ENCODE data around the gene CDCA7L.

The CDCA7L gene

DNA sequence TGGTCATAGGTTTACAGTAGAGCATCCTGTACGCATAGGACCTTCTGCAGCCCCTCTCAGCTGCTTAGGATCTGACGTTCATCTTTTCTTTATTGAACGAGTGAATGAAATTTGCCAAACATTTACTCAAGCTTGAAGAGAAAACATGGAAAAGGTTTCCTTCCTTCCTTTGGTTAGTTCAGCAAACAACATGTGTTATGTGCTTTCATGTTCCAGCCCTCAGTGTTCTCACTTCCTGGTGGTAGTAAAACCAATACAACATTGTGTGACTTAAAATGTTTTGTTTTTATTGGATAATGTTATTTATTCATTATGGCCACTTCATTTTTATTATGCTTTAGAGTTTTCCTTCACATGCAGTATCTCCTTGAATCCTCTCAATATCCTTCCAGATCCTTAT is 1.4 kb upstream of the CDCA7L start:
- no peaks in the 10 kb centered on the region for H3K9me3 ChIP-seq (replicated peaks in 1 of 11)
- no peak overlapping the region for H3K4me3 ChIP-seq
- H3K27me3 ChIP-seq = no peaks in the 10 kb centered on the region
- no peak overlapping the region for H3K9ac ChIP-seq
- H3K36me3 ChIP-seq = no peaks in the 10 kb centered on the region
- peak overlapping the region; percentile 76 to 97 (median 90); a peak in 21 of 22 replicates for H3K4me2 ChIP-seq
- H3K4me1 ChIP-seq = peaks cover 36 to 54% (median 51%) of the 10 kb centered on the region in 10 experiments
- peaks cover 0 to 6% (median 0%) of the 10 kb centered on the region in 11 experiments; a peak in 3 of 22 replicates for H4K20me1 ChIP-seq
- no peak overlapping the region for H3K27ac ChIP-seq
- TF ChIP-seq Cebpa-rat (IDR thresholded peaks at IDR 0.05) = no peak

DNA sequence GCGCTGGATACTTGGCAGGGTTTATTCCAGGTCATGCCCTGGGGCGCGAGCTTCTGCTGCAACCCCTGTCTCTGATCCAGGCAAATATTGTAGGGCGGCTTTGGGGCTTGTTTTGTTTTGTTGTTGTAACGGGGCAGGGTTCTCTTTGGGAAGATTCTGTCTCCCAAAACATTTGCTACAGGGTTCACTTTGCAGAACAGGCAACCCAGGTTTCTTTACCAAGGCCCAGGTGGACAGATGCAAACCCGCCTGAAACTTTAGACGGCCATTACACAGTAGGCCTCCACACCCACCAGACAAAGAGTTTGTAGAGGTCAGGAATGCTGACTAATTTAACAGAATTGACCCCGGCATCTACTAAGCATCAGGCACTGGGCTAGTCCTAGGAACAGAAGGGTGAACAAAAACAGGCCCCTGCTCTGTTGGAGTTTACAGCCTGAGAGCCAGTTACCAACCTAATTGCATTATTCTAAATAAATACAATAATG is 567 bp upstream of the CDCA7L start:
- Histone ChIP-seq H3K36me3 (no peaks in the 10 kb centered on the region), H3K4me2 (peak overlapping the region; percentile 76 to 97 (median 90)), H3K27me3 (no peaks in the 10 kb centered on the region), H3K27ac (peak overlapping the region; percentile 90 to 98 (median 95)), H4K20me1 (peaks cover 0 to 9% (median 0%) of the 10 kb centered on the region in 11 experiments; a peak in 4 of 22 replicates), H3K9ac (peak overlapping the region; percentile 88 to 98 (median 93)), H3K4me1 (peaks cover 44 to 62% (median 58%) of the 10 kb centered on the region in 10 experiments), H3K4me3 (peak overlapping the region; percentile 78 to 89 (median 82)), H3K9me3 (replicated peaks in 1 of 11) (no peaks in the 10 kb centered on the region)
- TF ChIP-seq Cebpa-rat (IDR thresholded peaks at IDR 0.05) = no peak

DNA sequence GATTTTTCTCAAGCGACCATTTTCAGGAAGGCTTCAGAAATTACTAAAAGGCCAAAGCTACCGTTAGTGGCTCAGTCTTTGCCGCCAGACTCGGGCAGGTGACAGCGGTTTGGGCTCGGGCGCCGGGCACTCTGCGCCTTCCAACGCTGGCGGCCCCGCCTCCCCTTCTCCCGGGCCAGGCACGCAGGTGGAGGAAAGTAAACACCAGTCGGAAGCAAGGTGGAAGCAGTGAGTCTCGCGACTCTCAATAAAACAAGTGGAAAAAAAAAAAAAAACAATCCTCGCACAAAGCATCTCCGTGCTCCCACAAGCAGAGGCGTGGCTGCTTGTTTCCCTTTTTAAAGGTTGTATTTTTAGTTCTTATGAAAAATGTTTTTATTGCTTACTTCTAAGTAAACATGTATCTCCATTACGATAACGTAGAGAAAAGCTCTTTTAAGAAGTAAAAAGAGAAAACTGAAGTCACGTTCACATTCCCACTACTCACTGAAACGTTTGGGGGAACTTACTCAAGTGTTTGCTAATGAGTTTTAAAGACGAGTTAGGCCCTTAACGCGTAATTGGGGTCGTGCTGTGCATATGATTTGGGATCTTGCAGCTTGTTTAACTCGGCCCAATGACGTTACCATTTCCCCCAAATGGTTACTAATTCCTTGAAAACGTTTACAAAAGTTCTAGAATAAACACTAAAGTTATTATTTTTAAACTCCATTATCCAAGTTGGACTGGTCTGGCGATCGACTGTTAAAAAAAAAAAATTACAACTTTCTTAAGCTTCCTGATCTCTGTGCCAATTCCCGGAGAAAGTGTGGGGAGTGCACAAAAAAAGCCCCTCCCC is 864 bp downstream of the CDCA7L start:
- peaks cover 0 to 22% (median 0%) of the 10 kb centered on the region in 11 experiments; a peak in 4 of 22 replicates for H4K20me1 ChIP-seq
- peaks cover 0 to 10% (median 5%) of the 10 kb centered on the region in 11 experiments; a peak in 6 of 22 replicates for H3K36me3 ChIP-seq
- no peaks in the 10 kb centered on the region for H3K9me3 ChIP-seq (replicated peaks in 1 of 11)
- peaks cover 57 to 76% (median 73%) of the 10 kb centered on the region in 10 experiments for H3K4me1 ChIP-seq
- peak overlapping the region; percentile 76 to 97 (median 90) for H3K4me2 ChIP-seq
- H3K27me3 ChIP-seq = no peaks in the 10 kb centered on the region
- TF ChIP-seq Cebpa-rat (IDR thresholded peaks at IDR 0.05) = no peak
- H3K4me3 ChIP-seq = peak overlapping the region; percentile 78 to 89 (median 82)
- peak overlapping the region; percentile 88 to 98 (median 93) for H3K9ac ChIP-seq
- H3K27ac ChIP-seq = peak overlapping the region; percentile 90 to 98 (median 95)

DNA sequence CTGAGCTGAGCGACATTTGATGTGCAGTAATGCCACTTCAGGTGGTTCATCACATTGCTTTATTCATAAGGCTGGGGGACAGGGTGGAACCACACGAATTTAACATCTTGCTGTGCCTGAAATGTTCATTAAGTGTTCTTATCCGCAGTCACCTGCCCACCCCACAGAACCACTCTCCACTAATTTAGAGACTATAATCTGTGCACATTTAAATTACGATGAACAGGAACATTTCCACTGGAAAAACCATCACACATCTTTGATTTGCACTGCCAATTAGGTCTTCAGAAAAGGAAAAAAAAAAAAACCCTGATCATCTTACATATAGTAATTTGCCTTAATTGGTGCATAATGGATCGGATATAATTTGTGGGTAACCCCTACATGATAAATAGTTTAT is 2.3 kb downstream of the CDCA7L start:
- Histone ChIP-seq H3K36me3 (peaks cover 2 to 24% (median 16%) of the 10 kb centered on the region in 11 experiments; a peak in 18 of 22 replicates), H3K4me1 (peaks cover 63 to 86% (median 85%) of the 10 kb centered on the region in 10 experiments), H3K9me3 (replicated peaks in 1 of 11) (peaks cover 0 to 6% (median 5%) of the 10 kb centered on the region in 11 experiments; a peak in 15 of 22 replicates), H3K27me3 (no peaks in the 10 kb centered on the region), H3K27ac (peak overlapping the region in 3 of 11 experiments; percentile 67 to 95 (median 80); a peak in 3 of 22 replicates), H3K4me2 (peak overlapping the region; percentile 76 to 97 (median 90)), H3K9ac (peak overlapping the region in 8 of 11 experiments; percentile 88 to 98 (median 93); a peak in 13 of 22 replicates), H4K20me1 (peaks cover 0 to 35% (median 0%) of the 10 kb centered on the region in 11 experiments; a peak in 4 of 22 replicates), H3K4me3 (peak overlapping the region in 6 of 10 experiments; percentile 11 to 89 (median 81); a peak in 7 of 20 replicates)
- no peak for TF ChIP-seq Cebpa-rat (IDR thresholded peaks at IDR 0.05)

DNA sequence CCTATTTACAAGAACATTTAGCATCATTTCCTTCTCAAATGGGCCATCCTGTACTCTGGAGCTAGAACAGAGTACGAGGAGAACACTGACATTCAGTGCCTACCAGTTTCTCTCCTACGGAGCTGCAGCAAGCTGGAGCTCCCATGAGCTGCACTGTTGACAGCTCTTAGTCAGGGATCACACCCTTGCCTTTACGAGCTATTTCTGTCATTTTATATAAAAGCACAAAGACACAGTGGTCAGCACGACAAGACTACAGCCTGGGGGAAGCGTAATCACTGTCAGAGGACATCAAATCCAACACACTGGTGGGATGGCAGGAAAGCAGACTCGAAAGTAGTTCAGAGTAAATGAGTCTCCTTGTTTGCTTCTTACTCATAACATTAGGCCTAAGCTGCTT is 2.7 kb downstream of the CDCA7L start:
- Histone ChIP-seq H4K20me1 (peaks cover 0 to 35% (median 0%) of the 10 kb centered on the region in 11 experiments; a peak in 4 of 22 replicates), H3K9me3 (replicated peaks in 1 of 11) (peaks cover 0 to 11% (median 9%) of the 10 kb centered on the region in 11 experiments; a peak in 18 of 22 replicates), H3K4me3 (peak overlapping the region in 6 of 10 experiments; percentile 0 to 83 (median 7); a peak in 5 of 20 replicates), H3K36me3 (peaks cover 7 to 29% (median 21%) of the 10 kb centered on the region in 11 experiments; a peak in 21 of 22 replicates), H3K27ac (peak overlapping the region in 6 of 11 experiments; percentile 41 to 95 (median 68); a peak in 10 of 22 replicates), H3K4me1 (peaks cover 63 to 82% (median 80%) of the 10 kb centered on the region in 10 experiments), H3K27me3 (no peaks in the 10 kb centered on the region), H3K9ac (peak overlapping the region in 8 of 11 experiments; percentile 9 to 94 (median 44); a peak in 14 of 22 replicates), H3K4me2 (peak overlapping the region; percentile 76 to 97 (median 90))
- TF ChIP-seq Cebpa-rat (IDR thresholded peaks at IDR 0.05) = no peak

DNA sequence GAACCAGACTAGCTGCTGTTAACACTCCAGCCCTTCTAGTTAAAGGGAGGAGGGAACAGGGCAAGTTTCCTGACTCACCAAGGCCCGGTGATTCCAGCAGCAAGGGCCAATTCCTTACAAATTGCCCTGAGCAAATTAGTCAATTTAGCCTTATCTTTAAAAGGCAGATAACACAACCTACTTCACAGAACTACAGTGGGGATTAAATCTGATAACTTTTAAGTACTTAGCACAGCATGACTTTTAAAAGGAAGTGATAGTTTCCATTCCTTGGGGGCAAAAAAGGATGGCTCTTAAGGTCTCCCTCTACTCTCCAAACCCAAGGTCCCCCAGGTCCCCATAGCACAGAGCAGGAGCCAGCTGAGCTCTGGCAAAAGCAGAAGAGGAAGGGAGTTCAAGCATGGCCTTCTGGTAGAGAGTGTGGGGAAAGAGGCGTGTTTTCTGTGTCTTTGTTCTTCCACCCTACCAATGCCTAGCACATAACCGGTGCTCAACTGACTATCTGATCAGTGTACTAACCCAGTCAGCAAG is 4.0 kb downstream of the CDCA7L start:
- Histone ChIP-seq H3K27me3 (no peaks in the 10 kb centered on the region), H3K27ac (peak overlapping the region in 9 of 11 experiments; percentile 21 to 95 (median 67); a peak in 18 of 22 replicates), H3K9ac (peak overlapping the region in 8 of 11 experiments; percentile 27 to 94 (median 39); a peak in 13 of 22 replicates), H3K4me2 (peak overlapping the region; percentile 74 to 97 (median 90)), H3K36me3 (peaks cover 19 to 42% (median 34%) of the 10 kb centered on the region in 11 experiments), H3K4me3 (peak overlapping the region in 2 of 10 experiments; percentile 4 to 28; a peak in 3 of 20 replicates), H3K9me3 (replicated peaks in 1 of 11) (peaks cover 12 to 24% (median 22%) of the 10 kb centered on the region in 11 experiments), H3K4me1 (peaks cover 58 to 69% (median 67%) of the 10 kb centered on the region in 10 experiments), H4K20me1 (peaks cover 0 to 35% (median 0%) of the 10 kb centered on the region in 11 experiments; a peak in 4 of 22 replicates)
- no peak for TF ChIP-seq Cebpa-rat (IDR thresholded peaks at IDR 0.05)

DNA sequence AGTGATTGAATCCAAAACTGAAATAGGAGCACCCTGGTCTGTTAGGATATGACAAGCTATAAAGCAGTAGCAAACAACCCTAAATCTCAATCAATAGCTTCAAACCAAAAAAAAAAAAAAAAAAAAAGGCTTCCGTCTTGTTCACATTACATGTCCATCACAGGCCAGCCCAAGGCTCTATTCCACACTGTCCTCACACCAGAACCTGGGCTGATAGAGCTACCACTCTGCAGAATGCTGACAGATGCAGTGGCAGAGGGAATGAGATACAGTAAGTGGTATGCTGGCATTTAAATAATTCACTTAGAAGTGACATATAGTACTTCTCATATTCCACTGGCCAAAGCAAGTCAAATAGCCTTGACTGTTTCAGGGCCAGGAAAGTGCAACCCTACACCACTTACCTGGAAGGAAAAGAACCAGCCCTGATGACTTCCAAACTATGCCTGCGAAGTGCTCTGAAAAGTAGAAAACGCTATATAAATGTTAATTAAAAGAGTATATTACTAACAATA is 5.8 kb downstream of the CDCA7L start:
- peak overlapping the region in 2 of 11 experiments; percentile 1 to 4; a peak in 3 of 22 replicates for H3K9ac ChIP-seq
- peak overlapping the region; percentile 11 to 97 (median 87); a peak in 21 of 22 replicates for H3K4me2 ChIP-seq
- peaks cover 25 to 58% (median 48%) of the 10 kb centered on the region in 11 experiments for H3K36me3 ChIP-seq

More for the DNA sequence above, 5.8 kb downstream of the CDCA7L start:
- Histone ChIP-seq H3K4me3 (no peak overlapping the region), H3K4me1 (peaks cover 51 to 69% (median 61%) of the 10 kb centered on the region in 10 experiments), H3K9me3 (replicated peaks in 1 of 11) (peaks cover 30 to 42% (median 40%) of the 10 kb centered on the region in 11 experiments), H4K20me1 (peaks cover 0 to 35% (median 0%) of the 10 kb centered on the region in 11 experiments; a peak in 4 of 22 replicates), H3K27ac (peak overlapping the region in 5 of 11 experiments; percentile 19 to 51 (median 25); a peak in 6 of 22 replicates), H3K27me3 (no peaks in the 10 kb centered on the region)
- TF ChIP-seq Cebpa-rat (IDR thresholded peaks at IDR 0.05) = no peak
